ENCODE data around the gene GPR158. TPM values are rescaled to one million over a fixed set of nuclear protein-coding genes. Genes with fewer than 3 reads are reported as not detected.

Gene GPR158
- total and polyA plus RNA-seq, 2 of the 8 experiments (the other 6 are each of a cell fraction or from before 2014, with no cell fraction given), result 0.14 to 0.78 TPM

DNA sequence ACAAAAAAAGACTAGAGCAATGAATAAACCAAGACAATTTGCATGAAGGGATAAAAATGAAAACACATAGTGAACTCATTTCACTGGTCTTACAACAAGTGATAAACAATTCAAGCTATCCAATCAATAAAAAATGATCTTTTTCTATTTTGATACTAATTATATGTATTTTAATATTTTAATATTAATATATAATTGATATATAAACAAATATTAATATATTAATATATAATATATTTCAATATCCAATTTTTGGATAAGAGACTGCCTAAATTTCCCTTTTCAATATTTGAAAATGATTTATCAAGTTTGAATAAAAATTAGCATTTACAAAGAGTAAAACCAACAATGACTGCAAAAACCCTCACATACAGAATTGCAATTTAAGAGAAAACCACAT lies 317.9 kb downstream of the GPR158 start:
- Histone ChIP-seq H4K8ac (ENCODE audit: extremely low read depth, insufficient read depth, low read length) (no peak overlapping the region), H3K9ac (replicated peaks in 1 of 4; ENCODE audit: extremely low read depth in 1 of 4, low read depth in 3 of 4, low read length in 3 of 4) (no peak overlapping the region), H3K79me1 (ENCODE audit: low read depth, low read length) (no peaks in the 10 kb centered on the region), H4K5ac (ENCODE audit: insufficient read length, low read depth, low read length) (peak overlapping the region; percentile 70), H2BK5ac (ENCODE audit: low read depth, low read length) (no peak overlapping the region), H3K36me3 (ENCODE audit: control insufficient read depth in 2 of 4, insufficient read depth in 4 of 4, low read length in 3 of 4) (no peaks in the 10 kb centered on the region), H3K79me2 (ENCODE audit: control insufficient read depth in 1 of 2, insufficient read depth in 2 of 2, low read length in 2 of 2) (no peaks in the 10 kb centered on the region), H3K9me3 (ENCODE audit: insufficient read depth in 2 of 2, low read depth in 1 of 2, low read length in 1 of 2) (no peaks in the 10 kb centered on the region), H3K18ac (ENCODE audit: extremely low read depth, low read length) (no peak overlapping the region), H4K91ac (replicated peaks; ENCODE audit: insufficient read length, low read length) (no peak overlapping the region), H3K23me2 (ENCODE audit: low read depth, low read length) (no peaks in the 10 kb centered on the region), H3K14ac (ENCODE audit: insufficient read length) (no peak overlapping the region), H2BK12ac (ENCODE audit: low read depth, low read length) (no peak overlapping the region), H3K4me1 (replicated peaks in 1 of 4; ENCODE audit: control insufficient read depth in 3 of 4, insufficient read depth in 4 of 4, low read length in 3 of 4) (peaks cover 0 to 16% (median 1%) of the 10 kb centered on the region in 4 experiments; a peak in 1 of 7 replicates), H2AFZ (ENCODE audit: low read length) (no peak overlapping the region), H2BK20ac (ENCODE audit: low read length) (no peak overlapping the region), H2BK15ac (ENCODE audit: low read length) (no peak overlapping the region), H3K4me3 (ENCODE audit: extremely low read depth in 1 of 4, insufficient read depth in 2 of 4, low read depth in 3 of 4, low read length in 4 of 4) (peak overlapping the region in 1 of 4 experiments; percentile 23; a peak in 1 of 8 replicates), H3K4ac (replicated peaks; ENCODE audit: insufficient read length, low read depth, low read length) (no peak overlapping the region), H3K27ac (ENCODE audit: low read depth, low read length) (no peak overlapping the region), H4K20me1 (replicated peaks in 1 of 2; ENCODE audit: control insufficient read depth in 1 of 2, insufficient read depth in 2 of 2, low read length in 2 of 2) (no peaks in the 10 kb centered on the region), H3K4me2 (ENCODE audit: insufficient read depth in 1 of 2, low read depth in 2 of 2, low read length in 2 of 2) (peak overlapping the region in 1 of 2 experiments; percentile 13; a peak in 1 of 4 replicates), H2BK120ac (replicated peaks; ENCODE audit: low read depth, low read length) (no peak overlapping the region), H3K23ac (ENCODE audit: insufficient read length) (no peak overlapping the region), H3K27me3 (replicated peaks in 1 of 4; ENCODE audit: control insufficient read depth in 3 of 4, extremely low read depth in 1 of 4, insufficient read depth in 3 of 4, low read length in 3 of 4) (no peaks in the 10 kb centered on the region), H2AK5ac (ENCODE audit: low read depth, low read length) (no peak overlapping the region), H3K56ac (replicated peaks; ENCODE audit: insufficient read length, low read depth, low read length) (no peak overlapping the region)
- FAIRE-seq, result no peak
- TF ChIP-seq SIN3A (conservative IDR thresholded peaks at IDR 0.05 in 1 of 2, IDR thresholded peaks at IDR 0.05 in 1 of 2; ENCODE audit: low read depth in 1 of 2, low read length in 2 of 2) (no peak), KDM1A (IDR thresholded peaks at IDR 0.05; ENCODE audit: borderline replicate concordance, low read length) (no peak)
- POLR2A ChIA-PET (ENCODE audit: partially characterized antibody), result no interaction called here
- no peak for DNase-seq (ENCODE audit: low read depth in 1 of 2, low spot score in 2 of 2)
- CTCF ChIA-PET (ENCODE audit: partially characterized antibody), result interaction anchor here (0.7 to 1.4 kb wide), 3 partner anchors 13 to 953 kb away, joined by 3 to 4 read pairs (median 3); no protein-coding TSS in a partner anchor
